HG03196 (cell line): ENCODE measurements around the gene NMRAL1.
A peak's percentile ranks its signal among the peaks of the same experiment; 100 is the strongest.

Experiments used
- ATAC-seq: cut with Tn5 transposase; IDR thresholded peaks from one replicate; pipeline ENCODE4 v1.9.1; 2021; ENCODE audit not compliant: unreplicated experiment

Gene NMRAL1

DNA sequence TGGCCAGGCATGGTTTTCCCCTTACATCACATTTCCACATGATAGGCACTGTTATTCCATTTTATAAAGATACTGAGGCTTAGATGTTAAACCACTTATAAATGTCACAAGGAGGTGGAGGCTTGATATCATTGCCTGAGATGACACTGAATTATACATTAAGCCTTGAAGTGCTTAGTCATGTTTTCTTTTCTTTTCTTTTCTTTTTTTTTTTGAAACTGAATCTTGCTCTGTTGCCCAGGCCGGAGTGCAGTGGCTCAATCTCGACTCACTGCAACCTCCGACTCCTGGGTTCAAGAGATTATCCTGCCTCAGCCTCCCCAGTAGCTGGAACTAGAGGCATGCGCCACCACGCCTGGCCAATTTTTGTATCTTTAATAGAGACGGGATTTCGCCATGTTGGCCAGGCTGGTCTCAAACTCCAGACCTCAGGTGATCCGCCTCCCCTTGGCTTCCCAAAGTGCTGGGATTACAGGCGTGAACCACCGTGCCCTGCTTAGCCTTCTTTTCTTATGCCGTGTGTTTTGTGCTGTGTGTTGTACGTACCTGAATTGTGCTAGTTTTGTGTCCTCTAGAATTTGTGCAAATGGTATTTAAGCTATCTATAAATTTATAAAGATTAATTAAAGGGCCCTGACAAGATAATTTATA lies 47.6 kb downstream of the NMRAL1 start:
- no peak for ATAC-seq

DNA sequence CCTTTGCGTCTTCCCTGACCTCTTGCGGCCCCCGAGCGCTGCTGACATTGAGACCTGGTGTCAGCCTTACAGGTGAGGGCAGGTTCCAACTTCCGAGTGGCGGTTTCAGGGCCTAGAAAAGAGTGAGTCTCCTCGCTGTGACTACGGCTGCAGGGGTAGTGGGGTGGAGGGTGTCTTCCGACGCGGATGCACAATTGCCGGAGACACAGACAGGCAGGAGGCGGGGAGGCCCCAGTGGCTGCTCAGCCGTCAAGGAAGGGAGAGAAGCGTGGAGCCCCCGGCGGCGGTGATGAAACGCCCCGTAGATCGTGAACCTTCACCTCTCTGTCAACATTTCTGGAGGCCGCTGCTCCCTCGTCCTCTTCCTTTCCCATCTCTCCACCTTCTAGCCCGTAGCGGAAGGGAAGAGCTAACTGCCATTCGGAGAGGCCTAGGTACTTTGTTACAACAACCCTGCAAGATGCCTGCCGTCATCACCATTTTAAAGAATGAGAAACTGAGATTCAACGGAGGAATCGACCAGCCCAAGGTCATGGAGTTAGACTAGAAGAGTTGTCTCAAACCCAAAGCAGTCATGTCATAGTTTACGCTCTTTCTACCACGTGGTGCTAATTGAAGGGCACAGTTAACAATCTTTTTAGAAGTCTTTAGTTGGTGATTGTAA lies 48.3 kb downstream of the NMRAL1 start:
- peak; percentile 21 for ATAC-seq

DNA sequence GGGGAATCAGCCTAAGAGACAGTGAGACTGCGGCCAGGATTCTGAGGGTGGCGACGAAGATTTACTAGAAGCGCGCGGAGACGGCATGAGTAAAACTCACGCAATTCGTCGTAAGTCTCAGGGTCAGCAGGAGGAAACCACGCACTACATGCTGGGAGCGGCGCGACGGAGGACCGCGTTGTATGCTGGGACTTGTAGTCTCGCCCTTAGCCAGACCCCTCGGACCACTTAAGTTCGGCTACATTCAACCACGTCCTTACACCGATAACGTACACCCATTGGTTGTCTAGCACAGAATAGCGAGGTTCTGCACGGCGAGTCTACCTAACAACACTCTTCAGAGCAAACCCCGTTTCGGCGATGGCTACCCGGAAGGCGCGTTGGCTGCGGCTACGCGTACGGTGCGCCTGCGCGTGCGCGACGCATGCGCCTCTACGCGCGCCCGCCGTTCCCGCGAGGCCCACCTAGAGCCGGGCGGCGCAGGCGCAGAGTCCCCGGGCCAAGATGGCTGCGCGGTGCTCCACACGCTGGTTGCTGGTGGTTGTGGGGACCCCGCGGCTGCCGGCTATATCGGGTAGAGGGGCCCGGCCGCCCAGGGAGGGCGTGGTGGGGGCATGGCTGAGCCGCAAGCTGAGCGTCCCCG lies 48.9 kb downstream of the NMRAL1 start, which contains the start of gene DNAJA3:
Gene DNAJA3, plus strand, starts transcription at position 491 of the 643 bp plus-strand sequence. Its CDS starts 14 bp downstream, at position 505.
- ATAC-seq, result peak; percentile 83

DNA sequence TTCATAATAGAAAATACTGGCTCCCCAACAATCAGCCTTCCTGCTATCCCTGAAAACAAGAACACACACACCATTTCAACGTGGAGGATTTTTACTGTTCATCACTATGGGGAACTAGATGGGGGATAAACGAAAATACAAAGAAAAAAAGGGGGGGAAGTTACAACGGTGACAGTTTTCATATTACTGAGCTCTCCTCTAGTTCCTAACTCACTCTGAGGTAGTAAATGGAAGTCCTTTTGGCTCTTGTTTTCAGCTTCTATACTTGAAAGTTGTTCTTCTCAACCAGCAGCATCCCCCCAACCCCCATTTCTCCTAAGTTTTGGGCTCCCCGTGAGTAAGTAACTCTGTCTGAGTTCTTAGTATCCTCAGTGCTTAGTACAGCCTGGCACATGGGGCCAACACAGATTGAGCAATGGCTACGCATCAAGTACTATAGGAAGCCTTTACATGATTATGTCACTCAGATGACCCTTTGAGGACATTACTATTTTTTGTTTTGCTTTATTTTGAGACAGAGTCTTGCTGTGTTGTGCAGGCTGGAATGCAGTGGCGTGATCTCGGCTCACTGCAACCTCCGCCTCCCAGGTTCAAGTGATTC lies 53.8 kb downstream of the NMRAL1 start:
- no peak for ATAC-seq

GRCh38 chr16:4419402-4419959 lies 54.9 kb downstream of the NMRAL1 start:
- ATAC-seq, result no peak

DNA sequence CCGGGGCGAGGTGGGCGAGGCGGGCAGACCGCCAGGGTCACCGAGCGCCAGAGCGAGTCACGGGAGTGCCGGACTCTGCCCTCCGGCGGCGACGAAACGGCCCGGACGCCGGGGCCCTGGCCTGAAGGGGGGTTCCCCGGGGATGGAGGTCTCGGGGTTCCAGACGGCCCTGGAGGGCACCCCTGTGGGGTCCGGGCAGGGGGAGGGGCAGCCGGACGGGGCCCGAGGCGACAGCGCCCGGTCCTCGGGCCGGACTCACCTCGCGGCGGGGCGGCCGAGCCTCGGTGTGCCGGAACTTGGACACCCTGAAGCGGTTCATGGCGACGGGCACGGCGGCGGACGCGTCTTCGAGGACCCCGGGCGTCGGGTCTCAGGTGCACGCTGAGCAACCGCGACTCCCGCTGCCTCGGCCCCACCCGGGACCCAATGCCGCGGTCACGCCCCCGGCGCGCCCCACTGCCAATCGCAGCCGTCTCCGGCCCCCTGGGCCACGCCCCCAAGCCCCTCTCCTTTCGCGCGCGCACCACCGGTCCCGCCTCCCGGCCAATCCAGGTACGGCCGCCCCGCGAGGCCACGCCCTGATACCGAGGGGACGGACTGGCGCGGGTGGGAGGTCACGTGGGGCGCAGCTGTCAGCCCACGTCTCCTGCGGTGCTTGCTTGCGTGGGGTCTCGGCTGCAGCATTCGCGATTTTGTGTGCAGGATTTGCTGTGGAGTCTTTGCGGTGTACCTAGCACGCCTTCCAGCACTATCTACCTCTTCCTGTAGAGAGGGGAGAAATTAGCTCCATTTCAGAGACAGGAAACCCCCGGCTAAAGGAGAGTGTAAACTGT lies 58.0 kb downstream of the NMRAL1 start, which contains the start of gene CORO7:
Gene CORO7, minus strand, starts transcription at position 397 of the 833 bp plus-strand sequence. Its CDS starts 78 bp downstream, at position 319.
- ATAC-seq, result peak; percentile 54

DNA sequence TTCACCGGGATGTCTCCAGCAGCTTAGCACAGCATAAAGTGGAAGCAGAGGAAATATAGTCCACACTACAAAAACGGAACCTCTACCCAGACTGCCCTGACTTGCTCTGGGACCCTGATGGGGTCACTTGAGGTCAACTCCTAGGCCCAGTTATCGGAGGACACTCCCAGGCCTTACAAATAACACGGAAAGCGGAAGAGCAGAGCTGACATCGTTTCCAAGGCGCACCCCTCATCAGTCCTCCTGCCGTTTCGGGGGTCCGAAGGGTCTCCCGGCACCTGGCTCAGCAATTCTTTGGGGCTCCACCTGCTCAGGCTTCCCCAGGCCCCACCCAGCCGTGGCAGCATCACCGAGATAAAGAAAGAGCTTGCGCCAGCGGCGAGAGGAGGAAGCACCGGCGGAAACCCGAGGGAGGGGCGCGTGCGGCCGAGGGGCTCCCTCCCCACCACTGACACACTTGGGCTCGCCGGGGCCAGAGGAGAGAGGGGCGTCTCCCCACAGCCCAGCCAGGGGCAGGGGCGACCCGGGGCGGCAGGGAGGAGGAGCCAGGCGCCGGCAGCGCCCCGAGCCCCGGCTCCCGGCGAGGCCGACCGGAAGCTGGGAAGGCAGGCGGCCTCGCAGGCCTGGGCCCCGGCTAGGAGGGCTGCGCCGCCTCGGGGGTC lies 58.8 kb downstream of the NMRAL1 start:
- no peak for ATAC-seq

- ATAC-seq, result peak; percentile 56
Observed at GRCh38 chr16:4414187-4414917, 60.1 kb downstream of the NMRAL1 start.

GRCh38 chr16:4412854-4413253 lies 61.6 kb downstream of the NMRAL1 start:
- no peak for ATAC-seq

GRCh38 chr16:4412159-4412558 lies 62.3 kb downstream of the NMRAL1 start:
- ATAC-seq, result no peak
